HepG2 (cell line): ENCODE results near the gene GYG1. TPM values are rescaled to one million over a fixed set of nuclear protein-coding genes. Genes with fewer than 3 reads are reported as not detected.

Experiments
- ATF6 ChIP-seq: sonication (generic); formaldehyde crosslinking; conservative IDR thresholded peaks from 2 replicates; pipeline ENCODE4 v1.4.0; 2020; ENCODE audit warnings: missing genetic modification reagents
- DPF2 ChIP-seq: sonication (generic); formaldehyde crosslinking; IDR thresholded peaks from 2 replicates; pipeline ENCODE4 v1.4.0; 2020; ENCODE audit warnings: mild to moderate bottlenecking, low read depth, missing genetic modification reagents, borderline replicate concordance
- FOSL1 ChIP-seq: sonication (generic); formaldehyde crosslinking; IDR thresholded peaks from 2 replicates; pipeline ENCODE4 v1.9.0; 2021; ENCODE audit warnings: missing genetic modification reagents, borderline replicate concordance
- HOXA3 ChIP-seq: sonication (generic); formaldehyde crosslinking; IDR thresholded peaks from 2 replicates; pipeline ENCODE4 v1.5.0; 2020; ENCODE audit warnings: missing genetic modification reagents
- ISL2 ChIP-seq: sonication (generic); formaldehyde crosslinking; IDR thresholded peaks from 2 replicates; pipeline ENCODE4 v1.5.0; 2020; ENCODE audit warnings: missing genetic modification reagents
- JARID2 ChIP-seq: sonication (generic); formaldehyde crosslinking; IDR thresholded peaks from 2 replicates; pipeline ENCODE4 v1.8.1; 2023; ENCODE audit warnings: missing genetic modification reagents, inconsistent platforms; ENCODE audit not compliant: insufficient replicate concordance
- NONO ChIP-seq, 2 experiments: fragments of 450-650 bp in 1 of 2; sonication (generic) in 1 of 2; formaldehyde crosslinking in 1 of 2; IDR thresholded peaks in 1 of 2; conservative IDR thresholded peaks in 1 of 2; 2 replicates each; pipeline versions ENCODE4 v1.6.1 to v1.8.0; 2017 to 2022; ENCODE audit warnings: mild to moderate bottlenecking in 1 of 2, missing genetic modification reagents in 1 of 2, moderate library complexity in 1 of 2
- RORA ChIP-seq: sonication (generic); formaldehyde crosslinking; IDR thresholded peaks from 2 replicates; pipeline ENCODE4 v1.5.0; 2020; ENCODE audit warnings: mild to moderate bottlenecking, missing genetic modification reagents, moderate library complexity
- SALL1 ChIP-seq: sonication (generic); formaldehyde crosslinking; IDR thresholded peaks from 2 replicates; pipeline ENCODE4 v1.8.0; 2022; ENCODE audit warnings: mild to moderate bottlenecking, missing genetic modification reagents
- SRY ChIP-seq: sonication (generic); formaldehyde crosslinking; IDR thresholded peaks from 2 replicates; pipeline ENCODE4 v1.8.0; 2022; ENCODE audit warnings: mild to moderate bottlenecking, missing genetic modification reagents
- TGIF2 ChIP-seq: IDR thresholded peaks from 2 replicates; pipeline ENCODE4 v1.6.1; 2016; ENCODE audit warnings: control low read depth, missing compliant biosample characterization
- ZBTB7B ChIP-seq: sonication (generic); formaldehyde crosslinking; IDR thresholded peaks from 2 replicates; pipeline ENCODE4 v1.4.0; 2020; ENCODE audit warnings: missing genetic modification reagents
- ZNF232 ChIP-seq: sonication (generic); formaldehyde crosslinking; IDR thresholded peaks from 2 replicates; pipeline ENCODE4 v1.4.0; 2020; ENCODE audit warnings: missing genetic modification reagents, borderline replicate concordance
- ZNF552 ChIP-seq: sonication (generic); formaldehyde crosslinking; IDR thresholded peaks from 2 replicates; pipeline ENCODE4 v1.9.0; 2022; ENCODE audit warnings: missing genetic modification reagents, mild to moderate bottlenecking, borderline replicate concordance
- ZNF792 ChIP-seq: IDR thresholded peaks from 2 replicates; pipeline ENCODE4 v1.6.1; 2016
- ZNF816 ChIP-seq: sonication (generic); formaldehyde crosslinking; IDR thresholded peaks from 2 replicates; pipeline ENCODE4 v1.8.0; 2022; ENCODE audit warnings: missing genetic modification reagents, mild to moderate bottlenecking, borderline replicate concordance
- polyA plus RNA-seq, 8 experiments: library from polyadenylated mRNA; depleted of rRNA in 3 of 8; stranded (reverse) in 7 of 8; unstranded in 1 of 8; fragments of >200 nt; fragmentation: Illumina TruSeq in 4 of 8; extraction: Trizol in 4 of 8; gene quantifications; 2 replicates each; pipeline versions ENCODE4 v1.2.1 to v1.2.3, GENCODE V29; 2011 to 2016; ENCODE audit warnings: low read depth in 4 of 8, missing spikeins in 1 of 8, mixed read lengths in 1 of 8; ENCODE audit not compliant: insufficient read depth in 1 of 8
- total RNA-seq, 5 experiments: library from RNA; depleted of rRNA; stranded (reverse); fragments of >200 nt; fragmentation: Illumina TruSeq; extraction: Trizol; gene quantifications; 2 replicates each; pipeline ENCODE4 v1.2.3, GENCODE V29; 2016; ENCODE audit warnings: low read depth in 1 of 5
- TF ChIP-seq, protein P1 (sequence below): sonication (generic); formaldehyde crosslinking; IDR thresholded peaks from 2 replicates; pipeline ENCODE4 v1.8.0; 2023; ENCODE audit warnings: mild to moderate bottlenecking, missing genetic modification reagents
- TF ChIP-seq, protein P2 (sequence below): IDR thresholded peaks from 2 replicates; pipeline ENCODE4 v1.6.1; 2012; ENCODE audit warnings: low read depth, low read length, improper control_type of control experiment
- TF ChIP-seq, protein P3 (sequence below): sonication (generic); formaldehyde crosslinking; IDR thresholded peaks from 2 replicates; pipeline ENCODE4 v1.4.0; 2020; ENCODE audit warnings: mild to moderate bottlenecking, missing genetic modification reagents
- TF ChIP-seq, protein P4 (sequence below): sonication (generic); formaldehyde crosslinking; IDR thresholded peaks from 2 replicates; pipeline ENCODE4 v1.5.0; 2020; ENCODE audit warnings: missing genetic modification reagents

The GYG1 gene
- total and polyA plus RNA-seq, 2 of the 13 experiments (the other 11 are each of a cell fraction or from before 2014, with no cell fraction given) = 15.7 to 28.1 TPM

GRCh38 chr3:148991219-148992026, at the start of gene GYG1 (continued):
- TF ChIP-seq, protein P1, sequence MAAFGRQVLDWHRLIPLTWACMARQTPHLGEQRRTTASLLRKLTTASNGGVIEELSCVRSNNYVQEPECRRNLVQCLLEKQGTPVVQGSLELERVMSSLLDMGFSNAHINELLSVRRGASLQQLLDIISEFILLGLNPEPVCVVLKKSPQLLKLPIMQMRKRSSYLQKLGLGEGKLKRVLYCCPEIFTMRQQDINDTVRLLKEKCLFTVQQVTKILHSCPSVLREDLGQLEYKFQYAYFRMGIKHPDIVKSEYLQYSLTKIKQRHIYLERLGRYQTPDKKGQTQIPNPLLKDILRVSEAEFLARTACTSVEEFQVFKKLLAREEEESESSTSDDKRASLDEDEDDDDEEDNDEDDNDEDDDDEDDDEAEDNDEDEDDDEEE = peak; percentile 79
- TF ChIP-seq ZBTB7B (CRISPR knock-in tag) = peak; percentile 71; the same call in 1 of the 2 replicates
- TF ChIP-seq NONO (IDR thresholded peaks at IDR 0.05) = no peak
- peak; percentile 69 for TF ChIP-seq NONO (CRISPR knock-in tag; conservative IDR thresholded peaks at IDR 0.05)
- TF ChIP-seq HOXA3 (CRISPR knock-in tag) = peak; percentile 71
- TF ChIP-seq, protein P2, sequence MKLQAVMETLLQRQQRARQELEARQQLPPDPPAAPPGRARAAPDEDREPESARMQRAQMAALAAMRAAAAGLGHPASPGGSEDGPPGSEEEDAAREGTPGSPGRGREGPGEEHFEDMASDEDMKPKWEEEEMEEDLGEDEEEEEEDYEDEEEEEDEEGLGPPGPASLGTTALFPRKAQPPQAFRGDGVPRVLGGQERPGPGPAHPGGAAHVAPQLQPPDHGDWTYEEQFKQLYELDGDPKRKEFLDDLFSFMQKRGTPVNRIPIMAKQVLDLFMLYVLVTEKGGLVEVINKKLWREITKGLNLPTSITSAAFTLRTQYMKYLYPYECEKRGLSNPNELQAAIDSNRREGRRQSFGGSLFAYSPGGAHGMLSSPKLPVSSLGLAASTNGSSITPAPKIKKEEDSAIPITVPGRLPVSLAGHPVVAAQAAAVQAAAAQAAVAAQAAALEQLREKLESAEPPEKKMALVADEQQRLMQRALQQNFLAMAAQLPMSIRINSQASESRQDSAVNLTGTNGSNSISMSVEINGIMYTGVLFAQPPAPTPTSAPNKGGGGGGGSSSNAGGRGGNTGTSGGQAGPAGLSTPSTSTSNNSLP = no peak
- no peak for TF ChIP-seq ATF6 (CRISPR knock-in tag)
- TF ChIP-seq ZNF816 (CRISPR knock-in tag) = peak; percentile 62; the same call in 1 of the 2 replicates
- no peak for TF ChIP-seq JARID2 (CRISPR knock-in tag)
- TF ChIP-seq ISL2 (CRISPR knock-in tag) = 0 out of 2 replicates have a peak, but pooled peaks have one; percentile 53
- TF ChIP-seq, protein P3, sequence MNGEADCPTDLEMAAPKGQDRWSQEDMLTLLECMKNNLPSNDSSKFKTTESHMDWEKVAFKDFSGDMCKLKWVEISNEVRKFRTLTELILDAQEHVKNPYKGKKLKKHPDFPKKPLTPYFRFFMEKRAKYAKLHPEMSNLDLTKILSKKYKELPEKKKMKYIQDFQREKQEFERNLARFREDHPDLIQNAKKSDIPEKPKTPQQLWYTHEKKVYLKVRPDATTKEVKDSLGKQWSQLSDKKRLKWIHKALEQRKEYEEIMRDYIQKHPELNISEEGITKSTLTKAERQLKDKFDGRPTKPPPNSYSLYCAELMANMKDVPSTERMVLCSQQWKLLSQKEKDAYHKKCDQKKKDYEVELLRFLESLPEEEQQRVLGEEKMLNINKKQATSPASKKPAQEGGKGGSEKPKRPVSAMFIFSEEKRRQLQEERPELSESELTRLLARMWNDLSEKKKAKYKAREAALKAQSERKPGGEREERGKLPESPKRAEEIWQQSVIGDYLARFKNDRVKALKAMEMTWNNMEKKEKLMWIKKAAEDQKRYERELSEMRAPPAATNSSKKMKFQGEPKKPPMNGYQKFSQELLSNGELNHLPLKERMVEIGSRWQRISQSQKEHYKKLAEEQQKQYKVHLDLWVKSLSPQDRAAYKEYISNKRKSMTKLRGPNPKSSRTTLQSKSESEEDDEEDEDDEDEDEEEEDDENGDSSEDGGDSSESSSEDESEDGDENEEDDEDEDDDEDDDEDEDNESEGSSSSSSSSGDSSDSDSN = peak; percentile 95
- peak; percentile 46; the same call in 1 of the 2 replicates for TF ChIP-seq ZNF232 (CRISPR knock-in tag)
- TF ChIP-seq, protein P4, sequence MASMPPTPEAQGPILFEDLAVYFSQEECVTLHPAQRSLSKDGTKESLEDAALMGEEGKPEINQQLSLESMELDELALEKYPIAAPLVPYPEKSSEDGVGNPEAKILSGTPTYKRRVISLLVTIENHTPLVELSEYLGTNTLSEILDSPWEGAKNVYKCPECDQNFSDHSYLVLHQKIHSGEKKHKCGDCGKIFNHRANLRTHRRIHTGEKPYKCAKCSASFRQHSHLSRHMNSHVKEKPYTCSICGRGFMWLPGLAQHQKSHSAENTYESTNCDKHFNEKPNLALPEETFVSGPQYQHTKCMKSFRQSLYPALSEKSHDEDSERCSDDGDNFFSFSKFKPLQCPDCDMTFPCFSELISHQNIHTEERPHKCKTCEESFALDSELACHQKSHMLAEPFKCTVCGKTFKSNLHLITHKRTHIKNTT (CRISPR knock-in tag) = no peak
- TF ChIP-seq FOSL1 (CRISPR knock-in tag) = no peak
- TF ChIP-seq SRY (CRISPR knock-in tag) = peak; percentile 81; the same call in 1 of the 2 replicates
- peak; percentile 37; the same call in 1 of the 2 replicates for TF ChIP-seq ZNF792
- no peak for TF ChIP-seq ZNF552 (CRISPR knock-in tag)
- peak; percentile 77 for TF ChIP-seq SALL1 (CRISPR knock-in tag)
- TF ChIP-seq TGIF2 (CRISPR knock-in tag) = peak; percentile 41; the same call in 1 of the 2 replicates
- no peak for TF ChIP-seq DPF2 (CRISPR knock-in tag)
- TF ChIP-seq RORA = no peak
